DMS114 treated with DMSO at 0.1 percent for 48 hours (cell line): ENCODE results near the gene MAP3K20.
"Not testable (repeated sequence)": the region's sequence is repeated elsewhere in the genome, so short reads cannot be mapped to it uniquely, and the experiment has no call there.

ENCODE experiments used
- DNase-seq: peaks from one replicate; lab custom pipeline; 2025; ENCODE audit not compliant: unreplicated experiment; lab: John Stamatoyannopoulos, UW

The MAP3K20 gene

DNA sequence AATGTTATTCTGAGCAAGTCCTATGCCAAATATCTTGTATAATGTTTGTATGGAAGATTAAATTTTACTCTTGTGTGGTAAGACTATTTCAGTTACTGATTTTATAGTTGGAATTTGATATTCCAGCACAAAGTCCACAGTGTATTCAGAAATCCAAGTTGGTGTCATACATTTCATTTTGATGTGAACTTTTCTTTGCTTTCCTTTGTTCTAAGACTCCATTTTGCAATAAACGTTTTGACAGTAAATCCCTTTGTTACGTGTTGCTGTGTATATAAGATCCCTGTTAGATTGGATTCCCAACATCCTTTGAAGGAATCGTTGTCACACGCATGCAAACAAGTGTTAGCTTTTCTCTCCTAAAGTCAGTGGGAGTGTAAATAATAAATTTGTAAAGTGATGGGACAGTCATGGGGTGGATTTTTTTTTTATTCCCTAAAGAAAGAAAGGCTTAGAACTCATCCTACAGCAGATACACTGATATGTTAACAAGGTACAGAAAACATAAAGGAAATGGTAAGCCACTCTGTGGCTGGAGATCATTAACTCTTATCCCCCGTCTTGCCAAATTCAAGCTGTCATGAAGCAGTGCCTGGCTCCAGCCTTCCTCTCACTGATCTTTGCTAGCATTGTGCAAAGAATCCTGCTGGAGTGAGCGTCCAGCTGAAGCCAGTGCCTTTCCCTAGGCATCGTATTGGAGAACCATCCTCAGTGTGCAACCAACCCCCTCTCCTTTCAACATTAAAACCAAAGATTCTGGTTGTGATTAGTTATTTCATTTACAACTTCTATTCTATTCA is 151.5 kb downstream of the MAP3K20 start:
- no peak for DNase-seq

DNA sequence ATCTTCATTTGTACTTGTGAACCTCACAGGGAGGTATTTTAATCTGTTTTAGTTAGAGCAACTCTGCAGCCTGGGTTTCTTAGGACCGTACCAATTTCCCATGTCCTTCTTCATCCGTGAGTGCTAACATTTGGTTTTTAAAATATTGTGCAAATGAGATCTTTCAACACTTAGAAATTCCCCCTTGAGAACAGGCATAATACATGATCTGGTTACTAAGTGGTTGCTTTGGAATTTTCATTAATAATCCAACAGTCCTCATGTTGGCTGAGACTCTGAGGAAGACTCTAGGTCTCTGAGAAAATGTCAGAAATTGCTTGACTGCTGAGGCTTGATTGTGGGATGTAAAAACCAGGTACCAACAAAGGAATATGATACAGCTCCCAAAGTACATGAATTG is 153.4 kb downstream of the MAP3K20 start:
- no peak for DNase-seq

- no peak for DNase-seq
Measured at GRCh38 chr2:173230181-173230580, 154.5 kb downstream of the MAP3K20 start.

GRCh38 chr2:173231042-173231441 is 155.4 kb downstream of the MAP3K20 start:
- DNase-seq = no peak

DNA sequence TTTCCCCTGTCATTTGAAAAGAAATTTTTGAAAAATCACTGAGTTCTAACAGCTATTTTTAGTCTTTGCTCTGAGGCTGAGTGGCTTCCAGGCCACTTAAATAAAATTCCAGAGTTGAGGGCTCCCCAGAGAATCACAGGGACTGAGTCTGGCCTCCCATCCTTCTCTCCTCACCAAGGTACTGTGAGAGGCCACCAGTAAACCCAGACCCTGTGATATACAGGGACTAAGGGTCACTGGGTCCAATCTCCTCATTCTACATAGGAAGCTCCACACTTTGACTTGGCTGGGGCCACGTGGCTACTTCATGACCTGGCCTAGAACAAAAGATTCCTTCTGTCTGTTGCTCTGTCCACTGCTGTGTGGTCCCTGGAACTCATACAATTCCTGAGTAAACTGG is 155.8 kb downstream of the MAP3K20 start:
- DNase-seq = no peak

DNA sequence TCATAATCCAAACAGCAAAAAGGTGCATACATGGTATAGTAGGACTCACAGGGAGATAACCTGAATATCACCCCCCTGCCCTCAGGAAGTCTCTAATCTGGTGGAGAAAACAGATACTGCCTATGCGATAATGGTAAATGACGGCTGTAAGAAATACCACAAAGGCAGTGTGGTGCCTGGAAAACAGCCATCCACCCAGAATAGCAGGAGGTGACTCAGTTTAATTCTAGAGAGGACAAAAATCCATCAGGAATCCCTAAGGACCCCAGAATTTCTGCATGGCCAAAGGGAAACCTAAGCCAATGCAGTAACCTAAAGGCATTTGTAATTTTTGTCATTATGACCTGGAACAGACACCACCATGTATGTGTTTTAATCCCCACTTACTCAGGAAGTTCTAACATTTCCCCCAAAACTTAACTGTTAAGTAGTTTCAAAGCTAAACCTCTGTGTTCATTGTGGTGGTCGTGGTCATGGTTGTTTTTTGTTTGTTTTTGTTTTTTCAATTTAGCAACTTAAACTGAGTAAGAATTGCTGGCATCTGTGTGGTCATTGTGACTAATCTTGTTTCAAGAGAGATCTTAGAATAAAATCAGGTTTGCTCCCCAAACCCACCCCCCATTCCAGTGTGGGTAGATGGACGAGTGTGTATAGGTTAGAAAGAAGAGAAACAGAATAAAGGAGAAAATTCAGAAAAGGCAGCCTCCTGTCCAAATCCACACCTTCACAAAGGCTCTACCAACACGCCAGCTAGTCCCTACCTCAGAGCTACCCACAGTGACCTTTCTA is 157.5 kb downstream of the MAP3K20 start:
- no peak for DNase-seq

GRCh38 chr2:173235947-173236803 is 160.5 kb downstream of the MAP3K20 start:
- DNase-seq = no peak

GRCh38 chr2:173238385-173238784 is 162.7 kb downstream of the MAP3K20 start:
- no peak for DNase-seq

DNA sequence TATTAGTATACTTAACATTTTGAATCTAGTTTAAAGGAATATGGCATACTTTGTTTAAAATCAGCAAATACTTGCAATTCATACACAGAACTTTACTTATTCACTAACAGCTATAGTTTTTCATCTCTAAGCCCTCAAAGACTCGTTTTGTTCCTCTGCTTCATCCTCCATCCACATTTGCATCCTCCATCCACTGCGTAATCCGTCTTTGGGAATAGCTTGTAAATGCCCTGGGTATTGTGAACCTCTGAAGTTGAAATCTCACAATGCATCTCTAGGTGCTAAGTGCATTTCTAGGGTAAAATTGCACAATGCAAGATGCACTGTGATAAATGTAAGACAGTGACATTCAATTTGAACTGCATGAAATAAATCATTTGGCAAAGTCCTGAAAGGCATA is 163.2 kb downstream of the MAP3K20 start:
- DNase-seq = no peak

DNA sequence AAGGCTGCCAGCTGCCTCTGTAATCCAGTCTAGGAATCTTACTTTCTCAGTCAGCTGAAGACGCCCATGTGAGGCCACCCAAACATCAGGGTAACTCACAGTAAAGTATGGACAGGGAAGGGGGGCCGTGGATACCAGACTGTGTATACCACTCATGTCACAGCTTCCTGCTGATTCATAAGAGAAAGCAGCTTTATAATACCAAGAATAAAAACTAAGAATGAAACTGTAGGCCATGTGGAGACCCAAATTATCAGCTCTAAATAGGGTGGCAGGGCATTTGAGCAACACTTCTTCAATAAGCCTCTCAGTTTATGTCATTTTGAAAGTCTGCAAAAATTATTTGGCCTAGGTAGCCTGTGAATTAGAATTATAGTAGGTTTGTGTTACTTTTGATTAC is 164.0 kb downstream of the MAP3K20 start:
- DNase-seq = no peak

- no peak for DNase-seq
Measured at GRCh38 chr2:173240083-173240482, 164.4 kb downstream of the MAP3K20 start.

- no peak for DNase-seq
Measured at GRCh38 chr2:173241643-173242042, 166.0 kb downstream of the MAP3K20 start.

GRCh38 chr2:173247156-173247555 is 171.5 kb downstream of the MAP3K20 start:
- DNase-seq = no peak

GRCh38 chr2:173248381-173248780 is 172.7 kb downstream of the MAP3K20 start:
- no peak for DNase-seq

DNA sequence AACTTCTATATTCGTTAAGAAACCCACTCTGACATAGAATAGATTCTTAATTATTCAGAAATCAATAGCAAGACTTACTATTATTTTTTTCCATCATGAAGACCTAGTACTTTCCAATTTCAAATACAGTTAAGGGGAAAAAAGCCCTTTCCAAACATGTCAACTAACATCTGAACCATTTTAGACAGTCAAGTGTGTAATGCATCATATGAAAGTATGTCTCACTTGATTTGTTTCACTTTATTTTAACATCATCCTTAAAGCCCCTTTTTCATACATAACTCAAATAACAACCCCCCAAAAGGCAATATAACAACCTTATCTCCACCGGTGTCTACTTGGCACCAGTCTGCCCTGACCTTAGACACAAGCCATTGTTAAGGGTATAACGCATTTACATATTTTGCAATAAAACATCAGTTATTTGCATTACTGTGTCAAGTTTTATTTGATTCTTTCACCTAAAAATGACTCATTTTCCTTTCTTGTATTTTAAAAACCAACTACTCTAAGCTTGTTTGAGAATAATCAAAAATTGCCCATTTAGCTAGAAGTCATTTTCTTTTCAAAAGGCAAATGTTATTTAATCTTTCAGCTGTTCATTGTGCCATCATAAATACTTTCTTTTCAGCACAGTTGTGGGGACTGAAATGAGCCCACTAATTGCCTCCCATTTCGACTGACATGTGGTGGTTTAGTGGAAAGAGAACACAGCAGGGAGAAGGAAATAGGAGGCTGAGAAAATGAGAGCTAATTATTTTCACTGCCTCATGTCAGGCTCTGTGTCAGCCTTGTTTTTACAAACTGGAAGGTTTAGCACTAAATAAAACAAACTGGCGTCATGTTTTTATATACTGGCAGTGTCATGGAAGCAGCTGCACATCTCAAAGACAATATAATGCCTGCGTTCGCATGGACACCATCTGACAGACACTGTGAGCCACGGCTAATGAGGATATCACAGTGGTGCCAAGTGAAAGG is 174.3 kb downstream of the MAP3K20 start:
- DNase-seq = no peak

- DNase-seq = no peak
Measured at GRCh38 chr2:173251225-173251624, 175.6 kb downstream of the MAP3K20 start.

DNA sequence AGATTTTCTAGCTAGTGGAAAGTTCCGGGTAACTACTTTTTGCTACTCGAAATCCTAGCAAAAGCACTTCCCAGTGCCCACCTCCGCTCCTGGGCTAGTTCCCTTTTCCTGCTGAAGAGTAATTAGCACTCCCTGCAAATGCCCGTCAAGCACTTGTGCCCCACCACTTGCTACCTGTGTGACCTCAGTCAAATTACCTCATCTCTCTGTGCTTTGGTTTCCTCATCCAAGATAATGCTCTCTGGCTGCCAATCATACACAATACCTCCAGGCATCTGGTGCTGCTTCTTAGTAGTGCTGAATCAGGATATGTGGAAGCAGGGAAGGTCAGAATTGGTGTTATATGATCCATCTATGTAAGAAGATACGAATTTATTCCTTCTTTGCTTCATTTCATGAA is 176.9 kb downstream of the MAP3K20 start:
- DNase-seq = no peak

- no peak for DNase-seq
Measured at GRCh38 chr2:173254659-173255058, 179.0 kb downstream of the MAP3K20 start.

- DNase-seq = no peak
Measured at GRCh38 chr2:173258701-173259100, 183.1 kb downstream of the MAP3K20 start.

GRCh38 chr2:173262356-173262755 is 186.7 kb downstream of the MAP3K20 start:
- not testable (repeated sequence) for DNase-seq
